Stimulated activated CD8-positive, alpha-beta memory T cell treated with anti-CD3 and anti-CD28 coated beads, Interleukin-12 subunit alpha, Interleukin-12 subunit beta, amount 100 ng/mL, for 24 hours (primary cell): Measurements from ENCODE around the gene UBE2D4.
"Not testable (repeated sequence)": the region's sequence is repeated elsewhere in the genome, so short reads cannot be mapped to it uniquely, and the experiment has no call there.

Experiments
- DNase-seq: peaks from one replicate; pipeline ENCODE4 v3.0.0-alpha.2; 2020; ENCODE audit errors: extremely low read depth

Gene UBE2D4

GRCh38 chr7:43925984-43926797, at the start of gene UBE2D4:
UBE2D4 (plus strand) TSS chr7:43926436; CDS start chr7:43926533, 97 bp downstream.
- DNase-seq = peak; percentile 75

- DNase-seq = no peak
Measured at GRCh38 chr7:43876976-43877745, 49.1 kb upstream of the UBE2D4 start.

GRCh38 chr7:43877968-43878864, 48.0 kb upstream of the UBE2D4 start:
- no peak for DNase-seq

GRCh38 chr7:43878867-43879266, 47.4 kb upstream of the UBE2D4 start:
- no peak for DNase-seq

GRCh38 chr7:43879477-43879876, 46.8 kb upstream of the UBE2D4 start:
- DNase-seq = no peak

GRCh38 chr7:43880596-43880995, 45.6 kb upstream of the UBE2D4 start:
- no peak for DNase-seq

GRCh38 chr7:43884209-43884608, 42.0 kb upstream of the UBE2D4 start:
- DNase-seq = no peak

GRCh38 chr7:43884617-43885016, 41.6 kb upstream of the UBE2D4 start:
- no peak for DNase-seq

GRCh38 chr7:43888993-43889945, 37.0 kb upstream of the UBE2D4 start:
- DNase-seq = no peak

- no peak for DNase-seq
Measured at GRCh38 chr7:43890468-43890867, 35.8 kb upstream of the UBE2D4 start.

- DNase-seq = no peak
Measured at GRCh38 chr7:43891069-43891955, 34.9 kb upstream of the UBE2D4 start.

- no peak for DNase-seq
Measured at GRCh38 chr7:43895847-43896415, 30.3 kb upstream of the UBE2D4 start.

GRCh38 chr7:43898571-43898970, 27.7 kb upstream of the UBE2D4 start:
- DNase-seq = not testable (repeated sequence)

- no peak for DNase-seq
Measured at GRCh38 chr7:43902542-43903054, 23.6 kb upstream of the UBE2D4 start.

GRCh38 chr7:43904533-43905208, 21.6 kb upstream of the UBE2D4 start:
- DNase-seq = no peak

- no peak for DNase-seq
Measured at GRCh38 chr7:43905209-43905946, 20.9 kb upstream of the UBE2D4 start.

GRCh38 chr7:43905956-43906330, 20.3 kb upstream of the UBE2D4 start:
- DNase-seq = no peak
